IPS-20b (cell line): Measurements from ENCODE around the gene FRS3.
"Not testable (repeated sequence)": the region's sequence is repeated elsewhere in the genome, so short reads cannot be mapped to it uniquely, and the experiment has no call there.

Source experiments
- H3K27ac ChIP-seq: one replicate; pipeline ENCODE4 v1.5.1; 2013; ENCODE audit warnings: low read length
- H3K27me3 ChIP-seq: 2 replicates; pipeline ENCODE4 v1.6.1; 2013; ENCODE audit warnings: mild to moderate bottlenecking, low read length, inconsistent platforms; ENCODE audit not compliant: insufficient read depth
- H3K36me3 ChIP-seq: 2 replicates; pipeline ENCODE4 v1.6.1; 2013; ENCODE audit warnings: low read depth, mild to moderate bottlenecking, inconsistent platforms, low read length, moderate library complexity; ENCODE audit not compliant: insufficient read depth
- H3K4me1 ChIP-seq: 2 replicates; pipeline ENCODE4 v1.6.1; 2013; ENCODE audit warnings: mild to moderate bottlenecking, control low read depth, inconsistent platforms, low read length, moderate library complexity; ENCODE audit not compliant: insufficient read depth
- H3K4me3 ChIP-seq: 2 replicates; pipeline ENCODE4 v1.5.1; 2013; ENCODE audit warnings: mild to moderate bottlenecking, low read length, inconsistent platforms
- H3K9ac ChIP-seq: 2 replicates; pipeline ENCODE4 v1.6.1; 2013; ENCODE audit warnings: low read depth, mild to moderate bottlenecking, inconsistent platforms, low read length, moderate library complexity
- H3K9me3 ChIP-seq: 2 replicates; pipeline ENCODE4 v1.6.1; 2013; ENCODE audit warnings: mild to moderate bottlenecking, low read depth, low read length, inconsistent platforms; ENCODE audit not compliant: insufficient read depth

Gene FRS3

DNA sequence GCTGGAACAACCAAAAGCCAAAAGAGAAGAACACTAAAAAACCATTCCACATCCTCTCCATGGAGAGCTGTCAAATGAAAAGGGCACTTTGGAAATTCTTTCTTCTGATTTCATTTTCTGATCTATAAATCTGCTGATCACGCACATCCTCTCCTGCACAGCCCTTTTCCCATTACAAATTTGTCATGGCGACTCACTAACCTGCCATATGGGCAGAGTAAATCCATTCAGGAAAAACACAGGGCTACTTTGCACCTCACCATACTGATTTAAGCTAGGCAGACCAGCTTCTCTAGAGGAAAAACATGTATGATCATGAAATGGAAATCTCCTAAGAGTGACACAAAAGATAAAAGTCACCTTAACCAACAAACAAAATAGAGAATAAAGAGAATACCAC lies 33.8 kb upstream of the FRS3 start:
- H3K9ac ChIP-seq: no peak overlapping the region
- H3K9me3 ChIP-seq: no peaks in the 10 kb centered on the region
- H3K4me1 ChIP-seq: no peaks in the 10 kb centered on the region
- no peaks in the 10 kb centered on the region for H3K27me3 ChIP-seq
- H3K4me3 ChIP-seq: no peak overlapping the region
- no peak overlapping the region for H3K27ac ChIP-seq
- no peaks in the 10 kb centered on the region for H3K36me3 ChIP-seq

- not testable (repeated sequence) for H3K4me3 ChIP-seq, H3K27ac ChIP-seq, H3K36me3 ChIP-seq, H3K27me3 ChIP-seq, H3K9me3 ChIP-seq, H3K9ac ChIP-seq, H3K4me1 ChIP-seq
Observed at GRCh38 chr6:41811946-41812345, 32.2 kb upstream of the FRS3 start.

GRCh38 chr6:41811095-41811494 lies 31.4 kb upstream of the FRS3 start:
- H3K4me1 ChIP-seq: no peaks in the 10 kb centered on the region
- H3K9ac ChIP-seq: no peak overlapping the region
- H3K4me3 ChIP-seq: no peak overlapping the region
- no peaks in the 10 kb centered on the region for H3K36me3 ChIP-seq
- H3K27ac ChIP-seq: no peak overlapping the region
- H3K9me3 ChIP-seq: no peaks in the 10 kb centered on the region
- no peaks in the 10 kb centered on the region for H3K27me3 ChIP-seq

DNA sequence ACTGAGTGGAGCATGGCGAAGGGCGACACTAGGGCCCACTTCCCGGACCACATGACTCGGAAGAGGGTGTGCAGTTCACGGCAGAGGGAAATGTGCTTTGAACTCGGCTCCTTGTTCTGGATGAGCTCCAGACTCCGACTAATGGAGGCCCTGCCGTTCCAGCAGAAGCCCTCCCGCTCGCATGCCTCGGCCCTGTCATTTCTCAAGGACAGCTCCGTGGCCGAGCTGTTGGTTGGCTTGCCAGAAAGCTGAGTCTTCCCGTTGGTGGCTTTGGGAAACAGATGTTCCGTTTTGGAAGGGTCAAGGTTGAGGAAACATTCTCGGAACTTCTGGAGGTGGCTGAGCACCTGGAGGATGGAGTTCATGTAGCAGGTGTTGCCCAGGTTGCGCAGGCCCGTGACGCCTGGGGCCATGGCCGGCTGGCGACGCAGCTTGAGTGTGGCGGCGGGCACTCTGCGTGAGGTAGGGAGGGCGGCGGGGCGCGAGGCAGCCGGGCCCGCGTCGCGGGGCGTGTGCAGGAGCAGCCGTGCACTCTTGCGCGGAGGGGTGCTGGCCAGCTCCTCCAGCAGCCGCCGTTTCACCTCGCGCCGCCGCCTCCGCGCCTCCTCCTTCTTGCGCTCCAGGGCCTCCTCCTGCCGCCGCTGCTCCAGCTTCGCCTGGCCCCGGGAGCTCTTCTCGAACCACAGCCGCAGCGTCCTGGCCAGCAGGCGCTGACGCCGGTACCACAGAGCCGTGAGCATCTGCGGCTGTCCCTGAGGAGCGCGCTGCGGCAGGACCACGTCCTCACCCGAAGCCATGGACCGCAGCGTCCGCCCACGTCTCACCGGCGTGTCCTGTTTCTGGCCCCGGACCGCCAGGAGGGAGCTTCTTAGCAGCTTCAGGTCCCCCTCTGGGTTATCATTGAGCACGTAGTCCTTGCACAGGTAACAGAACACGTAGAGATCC lies 26.4 kb upstream of the FRS3 start:
- Histone ChIP-seq H3K27ac (no peak overlapping the region), H3K4me3 (no peak overlapping the region), H3K4me1 (no peaks in the 10 kb centered on the region), H3K27me3 (no peaks in the 10 kb centered on the region), H3K36me3 (peaks cover 12% of the 10 kb centered on the region; the same call in 1 of the 2 replicates), H3K9ac (no peak overlapping the region), H3K9me3 (no peaks in the 10 kb centered on the region)

- Histone ChIP-seq H3K36me3 (peaks cover 49% of the 10 kb centered on the region), H3K9me3 (no peaks in the 10 kb centered on the region), H3K4me1 (no peaks in the 10 kb centered on the region), H3K27ac (no peak overlapping the region), H3K9ac (no peak overlapping the region), H3K27me3 (no peaks in the 10 kb centered on the region), H3K4me3 (no peak overlapping the region)
Observed at GRCh38 chr6:41801380-41801779, 21.7 kb upstream of the FRS3 start.

DNA sequence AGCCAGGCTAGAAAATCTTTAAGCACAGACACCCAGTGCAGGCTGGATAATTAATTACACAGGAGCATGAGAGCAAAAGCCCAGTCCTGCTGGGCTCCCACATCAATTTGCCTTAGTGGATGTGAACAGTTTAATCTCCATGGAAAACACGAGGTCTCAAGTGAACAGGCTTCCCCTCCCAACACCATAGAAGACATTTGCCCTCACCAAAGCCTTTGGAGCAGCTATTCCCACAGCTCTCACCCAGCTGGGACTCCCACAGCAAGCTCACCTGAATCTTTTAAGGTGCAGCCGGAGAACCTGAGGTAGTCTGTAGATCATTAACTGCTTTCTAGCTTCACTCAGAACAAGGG lies 19.8 kb upstream of the FRS3 start:
- Histone ChIP-seq H3K27me3 (no peaks in the 10 kb centered on the region), H3K4me1 (no peaks in the 10 kb centered on the region), H3K9me3 (no peaks in the 10 kb centered on the region), H3K9ac (no peak overlapping the region), H3K27ac (no peak overlapping the region), H3K36me3 (peaks cover 60% of the 10 kb centered on the region), H3K4me3 (no peak overlapping the region)

DNA sequence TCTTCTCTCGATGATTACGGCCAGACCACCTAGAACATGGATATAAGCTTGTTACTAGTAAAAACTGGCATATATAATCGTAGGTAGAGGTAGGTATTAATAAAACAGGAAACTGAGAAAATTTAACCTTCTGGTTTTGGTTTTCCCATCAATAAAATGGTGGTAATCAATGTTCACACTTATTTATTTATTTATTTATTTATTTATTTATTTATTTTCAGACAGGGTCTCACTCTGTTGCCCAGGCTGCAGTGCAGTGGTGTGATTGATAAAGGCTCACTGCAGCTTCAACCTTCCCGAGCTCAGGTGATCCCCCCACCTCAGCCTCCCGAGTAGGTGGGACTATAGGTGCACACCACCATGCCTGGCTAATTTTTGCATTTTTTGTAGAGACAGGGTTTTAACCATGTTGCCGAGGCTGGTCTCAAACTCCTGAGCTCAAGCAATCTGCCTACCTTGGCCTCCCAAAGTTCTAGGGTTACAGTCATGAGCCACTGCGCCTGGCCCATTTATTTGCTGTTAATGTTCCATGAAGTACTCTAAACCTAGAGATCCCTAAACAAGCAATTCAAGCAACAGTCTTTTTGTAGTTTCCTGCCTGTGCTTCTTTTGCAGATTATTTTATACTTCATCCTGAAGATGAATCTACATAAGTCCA lies 19.3 kb upstream of the FRS3 start:
- no peak overlapping the region for H3K9ac ChIP-seq
- no peaks in the 10 kb centered on the region for H3K4me1 ChIP-seq
- H3K9me3 ChIP-seq: no peaks in the 10 kb centered on the region
- H3K27me3 ChIP-seq: no peaks in the 10 kb centered on the region
- no peak overlapping the region for H3K27ac ChIP-seq
- H3K36me3 ChIP-seq: peaks cover 60% of the 10 kb centered on the region
- H3K4me3 ChIP-seq: no peak overlapping the region

DNA sequence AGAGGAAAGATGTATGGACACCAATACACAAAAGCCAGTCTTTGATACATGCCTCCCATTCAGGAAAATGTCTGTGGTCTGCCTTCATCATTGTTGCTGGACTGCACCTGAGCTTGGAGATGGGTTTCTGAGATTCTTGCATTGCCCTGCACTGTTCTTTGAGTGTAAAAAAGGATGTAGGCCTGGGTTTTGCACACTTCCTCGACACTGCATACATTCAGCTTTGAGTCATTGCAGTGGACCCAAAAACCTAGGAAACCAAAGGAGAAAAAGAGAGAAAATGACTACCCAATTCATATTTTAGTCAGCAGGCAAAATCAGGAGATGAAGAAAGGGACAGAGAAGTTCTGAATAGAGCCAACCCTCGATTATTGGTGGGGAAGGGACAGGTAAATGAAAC lies 16.8 kb upstream of the FRS3 start:
- no peak overlapping the region for H3K9ac ChIP-seq
- H3K4me1 ChIP-seq: no peaks in the 10 kb centered on the region
- H3K9me3 ChIP-seq: no peaks in the 10 kb centered on the region
- H3K4me3 ChIP-seq: no peak overlapping the region
- no peaks in the 10 kb centered on the region for H3K27me3 ChIP-seq
- no peak overlapping the region for H3K27ac ChIP-seq
- H3K36me3 ChIP-seq: peaks cover 68% of the 10 kb centered on the region

GRCh38 chr6:41791984-41792383 lies 12.3 kb upstream of the FRS3 start:
- Histone ChIP-seq H3K36me3 (peaks cover 59% of the 10 kb centered on the region), H3K27me3 (no peaks in the 10 kb centered on the region), H3K27ac (no peak overlapping the region), H3K4me3 (no peak overlapping the region), H3K9ac (no peak overlapping the region), H3K4me1 (no peaks in the 10 kb centered on the region), H3K9me3 (no peaks in the 10 kb centered on the region)

DNA sequence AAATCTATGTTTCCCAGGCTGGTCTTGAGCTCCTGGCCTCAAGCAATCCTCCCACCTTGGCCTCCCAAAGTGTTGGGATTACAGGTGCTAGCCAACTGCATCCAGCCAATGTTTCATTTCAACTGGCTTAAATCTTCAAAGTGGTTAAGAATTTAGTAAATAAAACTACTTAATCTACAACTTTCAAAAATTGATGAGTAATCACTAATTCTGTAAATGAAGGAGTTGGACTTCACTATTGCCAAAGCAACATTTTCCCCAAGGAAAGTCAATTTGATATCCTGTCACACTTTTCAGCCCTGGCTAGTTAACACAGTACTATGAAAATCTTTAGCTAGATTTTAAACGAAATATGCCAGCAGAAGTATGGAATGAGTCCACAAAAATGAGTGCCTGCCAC lies 11.6 kb upstream of the FRS3 start:
- Histone ChIP-seq H3K9ac (no peak overlapping the region), H3K9me3 (no peaks in the 10 kb centered on the region), H3K27ac (no peak overlapping the region), H3K4me3 (no peak overlapping the region), H3K27me3 (no peaks in the 10 kb centered on the region), H3K36me3 (peaks cover 55% of the 10 kb centered on the region), H3K4me1 (no peaks in the 10 kb centered on the region)

GRCh38 chr6:41790045-41790444 lies 10.3 kb upstream of the FRS3 start:
- H3K36me3 ChIP-seq: peaks cover 43% of the 10 kb centered on the region
- H3K4me1 ChIP-seq: 0 out of 2 replicates have a peak, but pooled peaks cover 3% of the 10 kb centered on the region
- no peak overlapping the region for H3K4me3 ChIP-seq
- H3K27me3 ChIP-seq: peaks cover 11% of the 10 kb centered on the region
- H3K9ac ChIP-seq: no peak overlapping the region
- H3K9me3 ChIP-seq: no peaks in the 10 kb centered on the region
- H3K27ac ChIP-seq: no peak overlapping the region

GRCh38 chr6:41789390-41789724 lies 9.7 kb upstream of the FRS3 start:
- Histone ChIP-seq H3K36me3 (peaks cover 39% of the 10 kb centered on the region), H3K4me1 (0 out of 2 replicates have a peak, but pooled peaks cover 3% of the 10 kb centered on the region), H3K9me3 (no peaks in the 10 kb centered on the region), H3K27ac (no peak overlapping the region), H3K4me3 (no peak overlapping the region), H3K9ac (no peak overlapping the region), H3K27me3 (peaks cover 18% of the 10 kb centered on the region)
